GM23338 (cell line): ENCODE data around the gene LGALS1. TPM values are rescaled to one million over a fixed set of nuclear protein-coding genes. Genes with fewer than 3 reads are reported as not detected.

Source experiments
- ATAC-seq: fragments of 200-7000 bp; cut with Tn5 transposase; 3 replicates; pipeline ENCODE4 v1.9.1; 2020
- DNase-seq: peaks from one replicate; pipeline ENCODE4 v3.0.0-alpha.2; 2015; ENCODE audit warnings: low spot score
- H2AFZ ChIP-seq: fragments of 200-600 bp; sonication (generic); 2 replicates; pipeline ENCODE4 v1.8.0; 2016; ENCODE audit warnings: antibody characterized with exemption, mild to moderate bottlenecking, moderate library complexity
- H3F3A ChIP-seq: fragments of 200-600 bp; sonication (generic); replicated peaks from 2 replicates; pipeline ENCODE4 v1.8.0; 2017; ENCODE audit warnings: antibody characterized with exemption, mixed run types, low read depth
- H3K27ac ChIP-seq: fragments of 200-600 bp; sonication (generic); 2 replicates; pipeline ENCODE4 v1.6.1; 2016; ENCODE audit warnings: low read depth
- H3K27me3 ChIP-seq: fragments of 200-600 bp; sonication (generic); 2 replicates; pipeline ENCODE4 v1.8.0; 2016; ENCODE audit warnings: mild to moderate bottlenecking, mixed run types, moderate library complexity; ENCODE audit not compliant: insufficient read depth
- H3K36me3 ChIP-seq: fragments of 200-600 bp; sonication (generic); 2 replicates; pipeline ENCODE4 v1.8.0; 2016; ENCODE audit warnings: mild to moderate bottlenecking; ENCODE audit not compliant: insufficient read depth
- H3K4me1 ChIP-seq: fragments of 200-600 bp; sonication (generic); 2 replicates; pipeline ENCODE4 v1.8.0; 2016; ENCODE audit warnings: mild to moderate bottlenecking, moderate library complexity; ENCODE audit not compliant: insufficient read depth
- H3K4me2 ChIP-seq: fragments of 200-600 bp; sonication (generic); 2 replicates; pipeline ENCODE4 v1.7.1; 2017; ENCODE audit warnings: mixed run types
- H3K4me3 ChIP-seq: fragments of 200-600 bp; sonication (generic); 2 replicates; pipeline ENCODE4 v1.6.1; 2016; ENCODE audit warnings: mixed run types
- H3K79me2 ChIP-seq: fragments of 200-600 bp; sonication (generic); replicated peaks from 2 replicates; pipeline ENCODE4 v1.8.0; 2017; ENCODE audit warnings: mild to moderate bottlenecking; ENCODE audit not compliant: insufficient read depth
- H3K9me2 ChIP-seq: fragments of 200-600 bp; sonication (generic); 2 replicates; pipeline ENCODE4 v1.8.0; 2017; ENCODE audit not compliant: insufficient read depth
- H4K20me1 ChIP-seq: fragments of 200-600 bp; sonication (generic); replicated peaks from 2 replicates; pipeline ENCODE4 v1.8.0; 2017; ENCODE audit warnings: mild to moderate bottlenecking; ENCODE audit not compliant: insufficient read depth
- H3K27ac Mint-ChIP-seq: 2 replicates; pipeline ENCODE4 v1.8.0; 2020; ENCODE audit warnings: inconsistent platforms, mild to moderate bottlenecking, moderate library complexity, mixed read lengths
- H3K27me3 Mint-ChIP-seq: 3 replicates; pipeline ENCODE4 v1.8.0; 2022; ENCODE audit warnings: low read depth, mild to moderate bottlenecking, moderate library complexity, mixed read lengths, inconsistent platforms; ENCODE audit not compliant: insufficient read depth, poor library complexity
- H3K36me3 Mint-ChIP-seq: 3 replicates; pipeline ENCODE4 v1.8.0; 2021; ENCODE audit warnings: low read depth, mild to moderate bottlenecking, inconsistent platforms, moderate library complexity, mixed read lengths
- H3K4me1 Mint-ChIP-seq: 3 replicates; pipeline ENCODE4 v1.8.0; 2020; ENCODE audit warnings: mild to moderate bottlenecking, inconsistent platforms, mixed read lengths
- H3K4me3 Mint-ChIP-seq: 3 replicates; pipeline ENCODE4 v1.8.0; 2021; ENCODE audit warnings: moderate library complexity, mild to moderate bottlenecking, inconsistent platforms, mixed read lengths
- H3K9me3 Mint-ChIP-seq: 3 replicates; pipeline ENCODE4 v1.8.0; 2020; ENCODE audit warnings: moderate library complexity, mild to moderate bottlenecking, inconsistent platforms, mixed read lengths
- CREB1 ChIP-seq: fragments of 250-450 bp; sonication (Bioruptor Pico); IDR thresholded peaks from 2 replicates; pipeline ENCODE4 v1.5.0; 2020; ENCODE audit warnings: low read depth, mild to moderate bottlenecking, moderate library complexity
- ETS1 ChIP-seq: IDR thresholded peaks from 2 replicates; pipeline ENCODE4 v1.6.1; 2016; ENCODE audit warnings: antibody characterized with exemption
- EZH2 ChIP-seq: fragments of 200-600 bp; sonication (generic); IDR thresholded peaks from one replicate; pipeline ENCODE4 v1.8.0; 2017; ENCODE audit warnings: antibody characterized with exemption, mild to moderate bottlenecking, low read depth; ENCODE audit not compliant: unreplicated experiment
- EZH2phosphoT487 ChIP-seq: fragments of 200-600 bp; sonication (generic); IDR thresholded peaks from one replicate; pipeline ENCODE4 v1.8.1; 2018; ENCODE audit warnings: antibody characterized with exemption; ENCODE audit not compliant: unreplicated experiment
- JUNB ChIP-seq: IDR thresholded peaks from one replicate; pipeline ENCODE4 v1.6.1; 2016; ENCODE audit warnings: antibody characterized with exemption; ENCODE audit not compliant: unreplicated experiment
- NANOG ChIP-seq: IDR thresholded peaks from 2 replicates; pipeline ENCODE4 v1.6.1; 2016; ENCODE audit warnings: antibody characterized with exemption, borderline replicate concordance
- POLR2AphosphoS5 ChIP-seq: IDR thresholded peaks from 2 replicates; pipeline ENCODE4 v1.6.1; 2016; ENCODE audit warnings: antibody characterized with exemption, low read depth
- REST ChIP-seq: IDR thresholded peaks from one replicate; pipeline ENCODE4 v1.6.1; 2018; ENCODE audit warnings: antibody characterized with exemption; ENCODE audit not compliant: unreplicated experiment
- STAT1 ChIP-seq: IDR thresholded peaks from one replicate; pipeline ENCODE4 v1.6.1; 2016; ENCODE audit warnings: antibody characterized with exemption; ENCODE audit not compliant: unreplicated experiment
- ZNF114 ChIP-seq: fragments of 250-450 bp; sonication (Bioruptor Pico); IDR thresholded peaks from 2 replicates; pipeline ENCODE4 v1.5.0; 2020; ENCODE audit warnings: mild to moderate bottlenecking, moderate library complexity
- ZNF331 ChIP-seq: fragments of 250-450 bp; sonication (Bioruptor Pico); IDR thresholded peaks from 2 replicates; pipeline ENCODE4 v1.5.0; 2020; ENCODE audit warnings: low read depth, mild to moderate bottlenecking, moderate library complexity
- ZNF462 ChIP-seq: fragments of 250-450 bp; sonication (Bioruptor Pico); IDR thresholded peaks from 2 replicates; pipeline ENCODE4 v1.5.0; 2020; ENCODE audit warnings: mild to moderate bottlenecking, moderate library complexity
- polyA plus RNA-seq: library from polyadenylated mRNA; unstranded; fragments of >200 nt; fragmentation: Nextera tagmentation; extraction: Ambion mirVana; gene quantifications from 2 replicates; pipeline ENCODE4 v1.2.1, GENCODE V29; 2016
- total RNA-seq: library from RNA; depleted of rRNA; stranded (reverse); fragments of >200 nt; shearing (Covaris generic); gene quantifications from 2 replicates; pipeline ENCODE4 v1.2.3, GENCODE V29; 2014
- TF ChIP-seq, protein P1 (sequence below), 2 experiments: fragments of 200-600 bp in 1 of 2; sonication (generic) in 1 of 2; conservative IDR thresholded peaks; 2 replicates each; pipeline versions ENCODE4 v1.5.1 to v1.6.1; 2016 to 2017; ENCODE audit warnings: antibody characterized with exemption in 2 of 2, low read depth in 2 of 2, mild to moderate bottlenecking in 2 of 2, moderate library complexity in 1 of 2

Gene LGALS1
- total and polyA plus RNA-seq, 2 experiments from 2014 or later: 31.2 to 62.5 TPM

DNA sequence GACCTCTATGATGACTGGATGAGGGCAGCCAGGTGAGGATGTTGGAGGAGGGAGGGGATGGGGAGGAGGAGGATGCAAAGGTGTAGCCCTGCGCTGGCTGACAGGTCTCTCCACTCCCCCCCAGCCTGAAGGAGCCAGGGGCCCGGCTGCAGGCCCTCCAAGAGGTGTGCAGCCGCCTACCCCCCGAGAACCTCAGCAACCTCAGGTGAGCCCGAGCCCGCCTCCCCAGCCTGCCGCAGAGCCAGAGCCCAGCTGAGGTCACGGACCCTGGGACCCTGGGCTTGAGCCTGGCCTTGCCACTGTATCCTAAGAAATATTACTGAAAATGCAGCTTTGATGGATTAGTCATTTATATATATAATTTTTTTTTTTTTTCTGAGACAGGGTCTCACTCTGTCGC lies 28.1 kb upstream of the LGALS1 start:
- H3F3A ChIP-seq: 0 out of 2 replicates have a peak, but pooled peaks cover 4% of the 10 kb centered on the region
- no peaks in the 10 kb centered on the region for H3K27me3 ChIP-seq
- H3K79me2 ChIP-seq: no peaks in the 10 kb centered on the region
- H3K4me3 ChIP-seq: no peak overlapping the region
- peaks cover 11% of the 10 kb centered on the region for H3K27me3 Mint-ChIP-seq
- no peak overlapping the region for H3K4me3 Mint-ChIP-seq
- peaks cover 47% of the 10 kb centered on the region for H3K36me3 Mint-ChIP-seq
- H3K27ac Mint-ChIP-seq: no peak overlapping the region
- no peak overlapping the region for H3K4me2 ChIP-seq
- peaks cover 8% of the 10 kb centered on the region for H3K36me3 ChIP-seq
- H3K27ac ChIP-seq: no peak overlapping the region
- H4K20me1 ChIP-seq: peaks cover 4% of the 10 kb centered on the region; the same call in 1 of the 2 replicates
- H2AFZ ChIP-seq: no peak overlapping the region
- no peaks in the 10 kb centered on the region for H3K4me1 ChIP-seq
- no peak for TF ChIP-seq CREB1 (CRISPR knock-in tag)
- no peak for TF ChIP-seq ZNF462
- no peak for TF ChIP-seq ZNF331 (CRISPR knock-in tag)
- TF ChIP-seq NANOG: no peak
- TF ChIP-seq EZH2: no peak
- no peak for TF ChIP-seq STAT1
- no peak for TF ChIP-seq JUNB
- TF ChIP-seq, protein P1, sequence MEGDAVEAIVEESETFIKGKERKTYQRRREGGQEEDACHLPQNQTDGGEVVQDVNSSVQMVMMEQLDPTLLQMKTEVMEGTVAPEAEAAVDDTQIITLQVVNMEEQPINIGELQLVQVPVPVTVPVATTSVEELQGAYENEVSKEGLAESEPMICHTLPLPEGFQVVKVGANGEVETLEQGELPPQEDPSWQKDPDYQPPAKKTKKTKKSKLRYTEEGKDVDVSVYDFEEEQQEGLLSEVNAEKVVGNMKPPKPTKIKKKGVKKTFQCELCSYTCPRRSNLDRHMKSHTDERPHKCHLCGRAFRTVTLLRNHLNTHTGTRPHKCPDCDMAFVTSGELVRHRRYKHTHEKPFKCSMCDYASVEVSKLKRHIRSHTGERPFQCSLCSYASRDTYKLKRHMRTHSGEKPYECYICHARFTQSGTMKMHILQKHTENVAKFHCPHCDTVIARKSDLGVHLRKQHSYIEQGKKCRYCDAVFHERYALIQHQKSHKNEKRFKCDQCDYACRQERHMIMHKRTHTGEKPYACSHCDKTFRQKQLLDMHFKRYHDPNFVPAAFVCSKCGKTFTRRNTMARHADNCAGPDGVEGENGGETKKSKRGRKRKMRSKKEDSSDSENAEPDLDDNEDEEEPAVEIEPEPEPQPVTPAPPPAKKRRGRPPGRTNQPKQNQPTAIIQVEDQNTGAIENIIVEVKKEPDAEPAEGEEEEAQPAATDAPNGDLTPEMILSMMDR (conservative IDR thresholded peaks at IDR 0.05; ENCODE audit: low read depth in 2 of 2): no peak
- no peak for TF ChIP-seq POLR2AphosphoS5
- no peak for TF ChIP-seq EZH2phosphoT487
- no peak for TF ChIP-seq ZNF114
- no peak for TF ChIP-seq ETS1
- no peak for TF ChIP-seq REST
- H3K9me3 Mint-ChIP-seq: no peaks in the 10 kb centered on the region
- no peaks in the 10 kb centered on the region for H3K9me2 ChIP-seq
- no peak for ATAC-seq
- no peak for DNase-seq
- peaks cover 2% of the 10 kb centered on the region; the same call in 1 of the 3 replicates for H3K4me1 Mint-ChIP-seq
